Measurements from ENCODE around the gene BICRA. TPM values are rescaled to one million over a fixed set of nuclear protein-coding genes. Genes with fewer than 3 reads are reported as not detected.
A peak's percentile ranks its signal among the peaks of the same experiment; 100 is the strongest.

The BICRA gene
- total and polyA plus RNA-seq, 9 of the 15 experiments (the other 6 are each of a cell fraction or from before 2014, with no cell fraction given), result 0.01 to 8.8 (median 1.2) TPM

DNA sequence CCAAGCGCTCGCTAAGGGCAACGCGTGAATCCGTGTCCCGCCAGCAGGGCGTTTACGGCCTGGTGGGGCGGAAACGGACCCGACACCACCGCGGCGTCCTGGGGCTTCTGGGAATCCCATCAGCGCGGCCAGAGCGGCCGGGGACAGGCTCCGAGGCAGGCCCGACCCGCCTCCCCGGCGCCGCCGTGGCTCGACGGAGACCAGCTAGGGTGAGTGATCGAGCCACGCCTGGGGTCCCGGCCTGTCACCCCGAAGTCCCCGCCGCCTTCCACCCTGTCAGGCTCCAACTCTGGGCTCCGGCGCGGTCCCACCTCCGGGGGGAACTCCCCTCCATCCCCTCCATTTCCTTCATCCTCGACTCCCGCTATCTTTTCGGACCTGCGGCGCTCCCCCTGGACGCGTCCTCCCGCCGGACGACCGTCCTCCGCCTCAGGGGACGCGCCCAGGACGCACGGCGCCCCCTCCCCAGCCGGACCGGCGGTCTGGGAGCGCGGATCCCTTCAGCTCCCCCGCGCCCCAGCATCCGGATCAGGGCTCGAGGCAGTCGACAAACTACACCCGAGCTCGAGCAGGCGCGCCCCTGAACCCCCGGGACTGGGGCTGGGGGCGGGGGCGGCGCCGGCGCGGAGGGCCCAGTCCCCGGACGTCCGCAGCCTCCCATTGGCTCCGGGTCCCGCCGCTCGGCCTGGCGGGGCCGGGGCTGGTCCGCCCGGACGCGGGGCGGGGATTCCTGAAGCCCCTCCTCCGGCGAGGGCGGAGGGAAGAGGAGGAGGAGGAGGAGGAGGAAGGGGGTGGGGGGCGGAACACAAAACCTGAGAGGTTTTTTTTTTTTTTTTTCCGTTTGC, 638 bp upstream of the BICRA start (continued):
- no peak for TF ChIP-seq FOXP4 (CRISPR knock-in tag; IDR thresholded peaks at IDR 0.05; ENCODE audit: borderline replicate concordance)
- TF ChIP-seq, protein P1, sequence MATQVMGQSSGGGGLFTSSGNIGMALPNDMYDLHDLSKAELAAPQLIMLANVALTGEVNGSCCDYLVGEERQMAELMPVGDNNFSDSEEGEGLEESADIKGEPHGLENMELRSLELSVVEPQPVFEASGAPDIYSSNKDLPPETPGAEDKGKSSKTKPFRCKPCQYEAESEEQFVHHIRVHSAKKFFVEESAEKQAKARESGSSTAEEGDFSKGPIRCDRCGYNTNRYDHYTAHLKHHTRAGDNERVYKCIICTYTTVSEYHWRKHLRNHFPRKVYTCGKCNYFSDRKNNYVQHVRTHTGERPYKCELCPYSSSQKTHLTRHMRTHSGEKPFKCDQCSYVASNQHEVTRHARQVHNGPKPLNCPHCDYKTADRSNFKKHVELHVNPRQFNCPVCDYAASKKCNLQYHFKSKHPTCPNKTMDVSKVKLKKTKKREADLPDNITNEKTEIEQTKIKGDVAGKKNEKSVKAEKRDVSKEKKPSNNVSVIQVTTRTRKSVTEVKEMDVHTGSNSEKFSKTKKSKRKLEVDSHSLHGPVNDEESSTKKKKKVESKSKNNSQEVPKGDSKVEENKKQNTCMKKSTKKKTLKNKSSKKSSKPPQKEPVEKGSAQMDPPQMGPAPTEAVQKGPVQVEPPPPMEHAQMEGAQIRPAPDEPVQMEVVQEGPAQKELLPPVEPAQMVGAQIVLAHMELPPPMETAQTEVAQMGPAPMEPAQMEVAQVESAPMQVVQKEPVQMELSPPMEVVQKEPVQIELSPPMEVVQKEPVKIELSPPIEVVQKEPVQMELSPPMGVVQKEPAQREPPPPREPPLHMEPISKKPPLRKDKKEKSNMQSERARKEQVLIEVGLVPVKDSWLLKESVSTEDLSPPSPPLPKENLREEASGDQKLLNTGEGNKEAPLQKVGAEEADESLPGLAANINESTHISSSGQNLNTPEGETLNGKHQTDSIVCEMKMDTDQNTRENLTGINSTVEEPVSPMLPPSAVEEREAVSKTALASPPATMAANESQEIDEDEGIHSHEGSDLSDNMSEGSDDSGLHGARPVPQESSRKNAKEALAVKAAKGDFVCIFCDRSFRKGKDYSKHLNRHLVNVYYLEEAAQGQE (IDR thresholded peaks at IDR 0.05; ENCODE audit: borderline replicate concordance), result no peak
- TF ChIP-seq, protein P1 (CRISPR knock-in tag; IDR thresholded peaks at IDR 0.05; ENCODE audit: low read depth), result no peak
- TF ChIP-seq KDM2B (CRISPR knock-in tag; IDR thresholded peaks at IDR 0.05), result peak; percentile 89; the same call in 1 of the 2 replicates
- peak; percentile 74 to 75 for TF ChIP-seq NRF1 (conservative IDR thresholded peaks at IDR 0.05 in 1 of 2, IDR thresholded peaks at IDR 0.05 in 1 of 2)
- TF ChIP-seq MECOM (CRISPR knock-in tag; IDR thresholded peaks at IDR 0.05), result no peak
- TF ChIP-seq THRA (IDR thresholded peaks at IDR 0.05), result no peak
- peak; percentile 67; the same call in 1 of the 2 replicates for TF ChIP-seq TFAP4 (CRISPR knock-in tag; IDR thresholded peaks at IDR 0.05; ENCODE audit: borderline replicate concordance)
- TF ChIP-seq ZZZ3 (IDR thresholded peaks at IDR 0.05), result no peak
- no peak for TF ChIP-seq FOXA1 (IDR thresholded peaks at IDR 0.05; ENCODE audit: borderline replicate concordance)
- TF ChIP-seq ZNF586 (CRISPR knock-in tag; conservative IDR thresholded peaks at IDR 0.05), result no peak
- no peak for TF ChIP-seq ASH1L (IDR thresholded peaks at IDR 0.05; ENCODE audit: borderline replicate concordance, low read depth, partially characterized antibody)

Data from K562 (cell line).